GM12892 (cell line): Measurements from ENCODE around the gene IQCK.

Experiments
- POLR2A ChIP-seq: IDR thresholded peaks from 2 replicates; pipeline ENCODE4 v1.6.1; 2011; ENCODE audit warnings: low read depth, low read length, control low read depth
- POLR2AphosphoS5 ChIP-seq: IDR thresholded peaks from 2 replicates; pipeline ENCODE4 v1.6.1; 2011; ENCODE audit warnings: low read depth, low read length, control low read depth

- no peak for TF ChIP-seq POLR2AphosphoS5
- no peak for TF ChIP-seq POLR2A
These were observed 128.4 kb downstream of the IQCK start for GRCh38 chr16:19846436-19846835.
